Measurements from ENCODE around the gene ECT2L.
"Not testable (repeated sequence)": the region's sequence is repeated elsewhere in the genome, so short reads cannot be mapped to it uniquely, and the experiment has no call there.

The ECT2L gene

GRCh38 chr6:138907167-138907566 lies 111.3 kb downstream of the ECT2L start:
- intact Hi-C loops (cut with DNase I): no loop called here
- DNase-seq: no peak

GRCh38 chr6:138909511-138909910 lies 113.6 kb downstream of the ECT2L start:
- DNase-seq: no peak
- intact Hi-C loops (cut with DNase I): no loop called here

GRCh38 chr6:138909975-138910374 lies 114.1 kb downstream of the ECT2L start:
- no peak for DNase-seq
- intact Hi-C loops (cut with DNase I): no loop called here

- intact Hi-C loops (cut with DNase I): no loop called here
- DNase-seq: no peak
Observed at GRCh38 chr6:138912308-138912707, 116.4 kb downstream of the ECT2L start.

GRCh38 chr6:138914701-138915100 lies 118.8 kb downstream of the ECT2L start:
- intact Hi-C loops (cut with DNase I): no loop called here
- DNase-seq: no peak

- DNase-seq: no peak
- intact Hi-C loops (cut with DNase I): no loop called here
Observed at GRCh38 chr6:138920906-138921305, 125.0 kb downstream of the ECT2L start.

- intact Hi-C loops (cut with DNase I): no loop called here
- DNase-seq: no peak
Observed at GRCh38 chr6:138923561-138923960, 127.7 kb downstream of the ECT2L start.

- no peak for DNase-seq
- intact Hi-C loops (cut with DNase I): no loop called here
Observed at GRCh38 chr6:138925806-138926205, 129.9 kb downstream of the ECT2L start.

- DNase-seq: no peak
- intact Hi-C loops (cut with DNase I): no loop called here
Observed at GRCh38 chr6:138926579-138926978, 130.7 kb downstream of the ECT2L start.

- no peak for DNase-seq
- intact Hi-C loops (cut with DNase I): no loop called here
Observed at GRCh38 chr6:138931660-138932059, 135.8 kb downstream of the ECT2L start.

GRCh38 chr6:138936873-138937272 lies 141.0 kb downstream of the ECT2L start:
- DNase-seq; intact Hi-C loops (cut with DNase I): not testable (repeated sequence)

GRCh38 chr6:138943089-138943625 lies 147.3 kb downstream of the ECT2L start:
- no peak for DNase-seq
- intact Hi-C loops (cut with DNase I): no loop called here

GRCh38 chr6:138944412-138944811 lies 148.5 kb downstream of the ECT2L start:
- intact Hi-C loops (cut with DNase I): no loop called here
- DNase-seq: no peak

- DNase-seq: no peak
- intact Hi-C loops (cut with DNase I): no loop called here
Observed at GRCh38 chr6:138945354-138945753, 149.5 kb downstream of the ECT2L start.

GRCh38 chr6:138948004-138948403 lies 152.1 kb downstream of the ECT2L start:
- intact Hi-C loops (cut with DNase I): no loop called here
- no peak for DNase-seq

GRCh38 chr6:138948546-138949179 lies 152.8 kb downstream of the ECT2L start:
- intact Hi-C loops (cut with DNase I): no loop called here
- DNase-seq: no peak

GRCh38 chr6:138953451-138953850 lies 157.6 kb downstream of the ECT2L start:
- intact Hi-C loops (cut with DNase I): no loop called here
- DNase-seq: no peak

Data from head of caudate nucleus (tissue), 42 donors.